GM19372 (cell line): ENCODE data around the gene CCDC71L.
"Not testable (repeated sequence)": the region's sequence is repeated elsewhere in the genome, so short reads cannot be mapped to it uniquely, and the experiment has no call there.

Experiments
- ATAC-seq: cut with Tn5 transposase; IDR thresholded peaks from one replicate; pipeline ENCODE4 v1.9.1; 2021; ENCODE audit warnings: mild to moderate bottlenecking, low read depth, moderate library complexity; ENCODE audit not compliant: unreplicated experiment

Gene CCDC71L

DNA sequence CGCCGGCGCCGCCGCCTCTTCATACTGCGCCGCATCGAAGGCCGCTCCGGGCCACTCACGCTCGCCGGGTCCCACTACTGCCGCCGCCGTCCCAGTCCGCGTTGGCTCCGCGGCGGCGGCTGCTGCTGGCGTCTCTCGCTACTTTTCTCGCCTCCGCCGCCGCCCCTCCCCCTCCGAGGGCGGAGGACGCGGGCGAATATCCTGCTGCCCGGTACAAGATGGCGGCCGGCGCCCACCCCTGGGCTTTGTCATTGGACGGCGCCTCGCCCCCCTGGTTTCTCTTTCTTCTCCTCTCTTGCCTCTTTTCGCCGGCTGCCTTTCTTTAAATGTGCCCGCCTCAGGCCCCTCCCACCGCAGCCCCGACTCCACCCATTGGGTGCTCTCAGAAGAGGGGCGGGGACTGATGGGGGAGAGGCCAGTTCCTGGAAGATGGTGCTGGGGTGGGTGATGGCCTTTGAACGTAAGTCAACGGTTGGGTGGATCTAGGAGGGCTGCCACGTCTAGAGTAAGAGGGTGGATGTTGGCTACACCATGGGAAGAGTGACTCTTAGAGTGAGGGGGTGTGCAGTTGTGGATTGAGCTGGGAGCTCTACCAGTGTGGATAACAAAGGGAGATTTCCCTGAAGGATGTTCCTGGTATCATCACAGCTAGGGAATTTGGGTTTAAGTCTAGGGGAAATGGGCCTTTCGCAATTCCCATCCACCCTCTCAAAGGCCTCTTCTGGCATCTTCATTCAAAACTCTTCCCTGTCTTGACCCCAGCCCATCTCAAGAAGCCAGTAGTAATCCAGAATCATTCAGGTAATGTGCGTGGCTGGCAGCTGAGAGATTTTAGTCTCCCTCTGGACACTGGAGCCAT, at the start of gene CCDC71L:
CCDC71L (minus strand) TSS at position 297 of the 859 bp plus-strand sequence; CDS start at position 35, 262 bp downstream.
- ATAC-seq, result peak; percentile 72

DNA sequence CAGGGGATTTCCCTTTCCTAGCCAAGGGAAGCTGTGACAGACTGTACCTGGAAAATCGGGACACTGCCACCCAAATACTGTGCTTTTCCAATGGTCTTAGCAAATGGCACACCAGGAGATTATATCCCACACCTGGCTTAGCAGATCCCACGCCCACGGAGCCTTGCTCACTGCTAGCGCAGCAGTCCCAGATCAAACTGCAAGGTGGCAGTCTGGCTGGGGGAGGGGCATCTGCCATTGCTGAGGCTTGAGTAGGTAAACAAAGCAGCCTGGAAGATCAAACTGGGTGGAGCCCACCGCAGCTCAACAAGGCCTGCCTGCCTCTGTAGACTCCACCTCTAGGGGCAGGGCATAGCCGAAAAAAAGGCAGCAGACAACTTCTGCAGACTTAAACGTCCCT, 48.6 kb upstream of the CCDC71L start:
- not testable (repeated sequence) for ATAC-seq

DNA sequence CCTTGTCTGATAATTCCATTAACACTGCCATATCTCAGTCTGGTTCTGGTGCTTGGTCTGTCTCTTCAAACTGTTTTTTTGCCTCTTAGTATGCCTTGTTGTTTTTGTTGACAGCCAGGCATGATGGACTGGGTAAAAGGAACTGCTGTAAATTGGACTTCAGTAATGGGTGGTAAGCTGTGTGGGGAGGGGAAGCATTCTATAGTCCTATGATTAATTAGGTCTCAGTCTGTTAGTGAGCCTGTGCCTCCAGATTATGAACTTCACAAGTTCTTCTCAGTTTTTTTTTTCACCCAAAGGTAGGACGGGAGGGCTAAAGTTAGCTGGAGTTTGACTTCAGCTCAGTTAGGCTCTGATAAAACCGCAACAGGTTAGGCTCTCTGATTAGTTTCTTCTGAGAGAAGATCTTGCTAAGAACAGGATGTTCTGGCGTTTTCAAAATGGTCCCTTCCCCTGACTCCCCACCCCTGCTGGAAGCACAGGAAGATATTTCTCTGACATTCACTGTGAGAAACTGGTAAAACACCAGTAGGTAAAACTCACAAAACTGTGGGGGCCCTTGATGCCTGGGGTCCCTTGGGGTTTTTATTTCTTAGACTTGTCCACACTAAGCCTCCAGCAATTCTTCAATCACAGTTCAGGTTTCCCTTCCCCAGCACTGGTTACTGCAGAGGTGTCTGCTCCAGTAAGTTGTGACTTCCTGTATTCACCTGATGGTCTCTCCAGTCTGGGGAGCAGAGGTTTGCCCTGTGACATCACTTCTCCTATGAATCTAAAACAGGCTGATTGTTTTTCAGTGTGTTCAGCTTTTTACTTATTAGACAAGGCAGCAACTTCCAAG, 43.3 kb upstream of the CCDC71L start:
- ATAC-seq, result no peak

DNA sequence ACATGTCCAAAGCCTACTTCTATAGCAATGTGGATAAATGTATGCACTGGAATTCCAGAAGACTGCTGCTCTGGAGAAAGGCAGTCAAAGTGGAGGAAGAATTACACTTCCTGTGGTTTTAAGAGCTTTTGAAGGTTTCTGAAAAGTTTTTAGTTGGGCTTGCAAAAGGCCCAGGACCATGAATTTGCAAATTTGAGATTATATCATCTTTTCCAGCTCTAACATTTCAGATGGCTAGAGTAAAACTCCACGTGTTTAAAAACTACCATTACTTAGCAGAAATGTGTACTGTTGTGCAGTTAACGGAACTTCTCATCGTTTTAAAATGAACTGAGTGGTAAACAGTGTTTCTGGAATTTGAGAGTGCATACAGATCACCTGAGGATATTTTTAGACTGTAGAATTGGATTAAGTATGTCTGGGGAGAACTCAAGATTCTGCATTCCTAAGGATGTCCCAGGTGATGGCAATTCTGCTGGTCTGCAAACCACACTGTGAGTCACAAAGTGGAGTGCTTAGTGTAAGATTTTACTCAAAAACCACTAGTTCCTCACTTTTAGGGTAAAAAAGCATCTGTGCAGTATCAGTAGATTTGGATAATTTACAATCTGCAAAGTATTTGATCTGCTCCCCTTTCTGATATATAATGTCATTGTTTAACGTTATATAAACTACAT, 32.9 kb upstream of the CCDC71L start:
- ATAC-seq, result no peak

DNA sequence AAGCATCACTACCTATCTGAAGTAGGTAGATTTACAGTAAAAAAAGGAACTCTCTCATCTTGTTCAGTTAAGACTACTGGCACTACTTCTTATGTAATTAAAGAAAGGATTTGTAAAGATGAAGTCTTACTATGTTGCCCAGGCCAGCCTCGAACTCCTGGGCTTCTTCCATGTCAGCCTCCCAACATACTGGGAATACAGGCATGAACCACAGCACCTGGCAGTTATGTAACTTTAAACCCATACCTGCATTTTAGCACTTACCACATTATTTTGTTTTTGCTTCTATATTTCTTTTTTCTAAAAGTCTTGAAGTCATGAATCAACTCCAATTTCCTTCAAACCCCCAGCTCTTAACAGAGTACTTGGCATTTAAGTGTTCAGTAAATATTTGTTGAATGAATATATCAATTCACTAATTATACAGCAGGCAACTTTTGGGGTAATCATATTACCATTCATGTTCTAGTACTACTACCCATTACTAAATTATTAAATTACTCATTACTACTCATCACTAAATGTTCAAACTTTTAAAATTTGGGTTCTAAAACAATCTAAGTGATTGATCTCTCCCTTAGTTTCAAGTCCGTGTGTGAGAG, 31.6 kb upstream of the CCDC71L start:
- ATAC-seq, result no peak

DNA sequence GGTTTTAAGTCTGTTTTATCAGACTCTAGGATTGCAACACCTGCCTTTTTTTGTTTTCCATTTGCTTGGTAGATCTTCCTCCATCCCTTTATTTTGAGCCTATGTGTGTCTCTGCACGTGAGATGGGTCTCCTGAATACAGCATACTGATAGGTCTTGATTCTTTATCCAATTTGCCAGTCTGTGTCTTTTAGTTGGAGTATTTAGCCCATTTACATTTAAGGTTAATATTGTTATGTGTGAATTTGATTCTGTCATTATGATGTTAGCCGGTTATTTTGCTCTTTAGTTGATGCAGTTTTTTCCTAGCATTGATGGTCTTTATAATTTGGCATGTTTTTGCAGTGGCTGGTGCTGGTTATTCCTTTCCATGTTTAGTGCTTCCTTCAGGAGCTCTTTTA, 27.2 kb upstream of the CCDC71L start:
- ATAC-seq, result not testable (repeated sequence)

DNA sequence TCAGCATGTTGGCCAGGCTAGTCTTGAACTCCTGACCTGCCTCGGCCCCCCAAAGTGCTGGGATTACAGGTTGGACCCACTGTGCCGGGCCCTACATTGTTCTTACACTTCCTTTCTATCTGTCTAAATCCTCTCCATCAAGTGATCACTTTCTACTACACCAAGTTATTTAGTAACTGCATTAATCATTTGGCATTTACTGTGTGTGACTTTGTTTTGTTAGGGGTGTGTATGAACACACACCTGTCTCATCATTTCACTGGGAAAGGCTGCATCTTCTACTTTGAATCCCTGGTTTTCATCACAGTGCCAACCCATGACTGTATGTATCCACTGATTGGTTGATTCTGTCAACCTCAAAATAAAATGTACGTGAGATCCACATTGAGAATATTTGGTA, 23.0 kb upstream of the CCDC71L start:
- ATAC-seq, result no peak

DNA sequence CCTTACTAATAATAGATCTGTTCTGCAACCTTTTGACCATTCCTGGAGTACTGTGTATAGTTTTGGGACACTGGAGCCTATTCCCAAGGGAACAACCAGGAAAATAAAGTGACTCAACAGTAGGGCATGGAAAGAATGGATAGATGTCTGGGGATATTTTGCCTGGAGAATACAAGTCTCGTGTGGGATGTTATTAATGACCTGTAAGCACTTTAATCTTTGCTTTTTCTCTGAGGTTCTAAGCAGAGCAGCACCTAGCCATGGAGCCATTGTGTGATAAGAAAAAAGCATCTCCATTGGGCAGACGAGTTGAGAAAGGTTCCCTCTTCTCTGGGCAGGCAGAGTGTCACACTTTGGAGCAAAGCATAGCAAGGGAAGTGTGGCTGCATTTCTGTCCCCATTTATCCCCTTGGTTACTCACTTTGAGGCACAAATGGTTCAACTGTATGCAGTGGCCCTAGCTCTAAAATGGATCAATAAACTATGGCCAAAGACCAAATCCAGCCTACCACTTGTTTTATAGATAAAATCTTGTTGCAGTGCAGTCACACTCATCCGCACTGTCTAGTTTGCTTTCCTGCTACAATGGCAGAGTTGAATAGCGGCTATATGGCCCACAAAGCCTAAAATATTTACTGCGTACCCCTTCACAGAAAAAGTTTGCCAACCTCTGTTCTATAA, 21.0 kb upstream of the CCDC71L start:
- ATAC-seq, result no peak

DNA sequence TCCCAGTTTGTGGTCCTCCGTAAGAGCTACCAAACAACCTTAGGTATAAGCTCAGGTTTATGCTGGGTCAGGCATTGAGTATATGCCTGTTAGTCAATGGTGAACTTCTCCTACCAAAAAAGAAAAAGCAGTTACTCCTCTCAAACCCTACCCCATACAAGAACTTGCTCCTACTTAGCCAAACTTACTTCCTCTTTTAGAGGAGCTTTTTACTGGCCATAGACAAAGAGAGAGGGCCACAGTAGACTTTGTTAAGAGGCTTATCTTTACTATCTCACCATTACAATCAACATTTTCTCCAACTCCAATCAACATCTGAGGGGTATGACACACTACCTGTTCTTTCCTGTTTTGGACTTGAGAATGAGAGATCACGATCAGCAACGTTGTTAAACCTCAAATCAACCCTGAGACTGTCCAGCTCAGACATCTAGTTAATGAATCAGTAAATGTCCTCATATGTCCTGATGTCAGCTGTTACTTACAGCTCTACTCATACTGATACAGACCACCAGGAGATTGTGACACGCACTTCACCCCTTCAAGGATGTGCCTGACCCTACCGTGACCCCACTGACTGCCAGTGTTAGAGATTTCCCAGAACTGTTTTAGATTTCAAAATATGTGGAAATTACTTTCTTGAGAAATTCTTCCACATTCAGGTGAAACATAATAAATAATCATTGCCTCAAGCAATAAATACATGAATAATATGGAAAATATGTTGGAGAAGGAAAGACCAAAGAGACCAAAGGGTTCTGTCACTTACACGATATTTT, 18.4 kb upstream of the CCDC71L start:
- no peak for ATAC-seq

DNA sequence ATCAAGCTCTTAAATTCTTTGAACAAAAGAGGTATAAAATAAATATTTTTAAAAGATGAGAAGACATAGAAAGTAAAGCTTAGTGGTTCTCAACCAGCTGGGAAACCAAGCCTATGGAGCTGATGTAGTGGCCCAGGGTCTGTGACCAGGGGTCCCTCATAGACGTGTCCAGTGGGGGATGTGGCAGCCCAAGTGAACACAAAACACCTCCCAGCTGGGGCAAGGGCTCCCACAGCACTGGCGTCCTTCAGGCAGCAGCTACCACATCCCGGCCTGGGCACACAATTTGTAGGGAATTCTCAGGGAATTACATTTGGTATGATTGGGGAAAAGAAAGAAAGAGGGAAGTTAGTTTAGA, 17.8 kb upstream of the CCDC71L start:
- ATAC-seq, result no peak

DNA sequence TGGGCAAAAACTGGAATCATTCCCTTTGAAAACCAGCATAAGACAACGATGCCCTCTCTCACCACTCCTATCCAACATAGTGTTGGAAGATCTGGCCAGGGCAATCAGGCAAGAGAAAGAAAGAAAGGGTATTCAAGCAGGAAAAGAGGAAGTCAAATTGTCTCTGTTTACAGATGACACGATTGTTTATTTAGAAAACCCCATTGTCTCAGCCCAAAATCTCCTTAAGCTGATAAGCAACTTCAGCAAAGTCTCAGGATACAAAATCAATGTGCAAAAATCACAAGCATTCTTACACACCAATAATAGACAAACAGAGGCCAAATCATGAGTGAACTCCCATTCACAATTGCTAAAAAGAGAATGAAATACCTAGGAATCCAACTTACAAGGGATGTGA, 15.5 kb upstream of the CCDC71L start:
- ATAC-seq, result not testable (repeated sequence)

DNA sequence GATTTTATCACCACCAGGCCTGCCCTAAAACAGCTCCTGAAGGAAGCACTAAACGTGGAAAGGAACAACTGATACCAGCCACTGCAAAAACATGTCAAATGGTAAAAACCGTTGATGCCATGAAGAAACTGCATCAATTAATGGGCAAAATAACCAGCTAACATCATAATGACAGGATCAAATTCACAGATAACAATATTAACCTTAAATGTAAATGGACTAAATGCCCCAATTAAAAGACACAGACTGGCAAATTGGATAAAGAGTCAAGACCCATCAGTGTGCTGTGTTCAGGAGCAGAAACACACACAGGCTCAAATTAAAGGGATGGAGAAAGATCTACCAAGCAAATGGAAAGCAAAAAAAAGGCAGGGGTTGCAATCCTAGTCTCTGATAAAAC, 12.7 kb upstream of the CCDC71L start:
- not testable (repeated sequence) for ATAC-seq

DNA sequence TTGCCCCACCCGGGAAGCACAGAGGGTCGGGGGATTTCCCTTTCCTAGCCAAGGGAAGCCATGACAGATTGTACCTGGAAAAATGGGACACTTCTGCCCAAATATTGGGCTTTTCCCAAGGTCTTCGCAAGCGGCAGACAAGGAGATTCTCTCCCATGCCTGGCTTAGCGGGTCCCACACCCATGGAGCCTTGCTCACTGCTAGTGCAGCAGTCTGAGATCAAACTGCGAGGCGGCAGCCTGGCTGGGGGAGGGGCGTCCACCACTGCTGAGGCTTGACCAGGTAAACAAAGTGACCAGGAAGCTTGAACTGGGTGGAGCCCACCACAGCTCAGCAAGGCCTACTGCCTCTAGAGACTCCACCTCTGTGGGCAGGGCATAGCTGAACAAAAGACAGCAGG, 11.0 kb upstream of the CCDC71L start:
- ATAC-seq, result not testable (repeated sequence)

DNA sequence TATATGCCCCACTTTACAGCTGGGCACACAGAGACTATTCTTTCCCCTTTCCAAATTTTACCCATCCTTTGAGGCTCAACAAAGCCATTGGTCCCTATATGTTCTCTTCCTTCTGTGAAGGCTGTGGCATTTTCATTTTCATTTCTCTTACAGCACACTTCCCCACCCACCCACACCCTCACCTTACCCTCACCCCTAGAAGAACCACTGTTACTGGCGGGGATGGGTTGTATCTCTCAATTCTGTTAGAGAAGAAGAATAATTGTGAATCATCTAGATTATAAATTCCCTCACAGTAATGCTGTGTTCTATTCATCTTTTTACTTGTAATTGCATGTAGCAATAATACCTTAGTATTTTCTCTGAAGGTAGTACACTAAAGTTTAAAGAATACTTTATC, 10.2 kb upstream of the CCDC71L start:
- ATAC-seq, result no peak

DNA sequence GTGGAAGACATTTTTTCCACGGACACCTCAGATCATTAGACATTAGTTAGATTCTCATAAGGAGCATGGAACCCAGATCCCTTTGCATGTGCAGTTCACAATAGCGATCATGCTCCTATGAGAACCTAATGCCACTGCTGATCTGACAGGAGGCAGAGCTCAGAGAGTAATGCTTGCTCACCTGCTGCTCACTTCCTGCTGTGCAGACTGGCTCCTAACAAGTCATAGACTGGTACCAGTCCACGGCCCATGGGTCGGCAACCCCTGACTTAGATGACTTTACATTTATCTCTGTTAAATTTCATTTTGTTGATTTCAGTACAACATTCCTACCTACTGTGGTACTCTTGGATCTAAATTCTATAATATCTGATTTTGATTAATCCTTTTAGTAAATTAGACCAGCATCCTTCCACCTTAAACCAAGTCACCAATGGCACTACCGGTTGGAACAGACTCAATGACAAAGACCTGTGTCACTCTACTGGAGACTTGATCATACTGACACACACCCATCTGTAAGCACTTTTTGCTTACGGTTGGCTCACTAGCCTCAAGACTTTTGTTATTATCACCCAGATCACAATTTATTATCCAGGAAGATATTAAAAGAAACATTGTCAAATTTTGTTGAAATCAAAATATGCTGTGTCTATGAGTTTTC, 8.0 kb upstream of the CCDC71L start:
- no peak for ATAC-seq

DNA sequence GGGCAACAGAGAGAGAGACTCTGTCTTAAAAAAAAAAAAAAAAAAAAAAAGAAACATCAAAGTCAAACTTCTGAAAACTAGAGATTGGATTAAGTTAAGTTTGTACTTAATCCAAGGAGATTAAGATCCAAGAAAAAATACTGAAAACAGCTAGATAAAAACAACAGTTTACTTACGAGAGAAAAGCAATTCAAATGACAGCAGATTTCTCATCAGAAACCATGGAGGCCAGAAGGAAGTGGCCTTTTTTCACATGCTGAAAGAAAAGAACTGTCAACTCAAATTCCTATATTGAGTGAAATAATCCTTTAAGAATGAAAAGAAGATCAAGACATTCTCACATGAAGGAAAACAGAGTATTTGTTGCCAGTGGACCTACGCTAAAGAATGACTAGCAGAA, 5.4 kb upstream of the CCDC71L start:
- ATAC-seq, result no peak

DNA sequence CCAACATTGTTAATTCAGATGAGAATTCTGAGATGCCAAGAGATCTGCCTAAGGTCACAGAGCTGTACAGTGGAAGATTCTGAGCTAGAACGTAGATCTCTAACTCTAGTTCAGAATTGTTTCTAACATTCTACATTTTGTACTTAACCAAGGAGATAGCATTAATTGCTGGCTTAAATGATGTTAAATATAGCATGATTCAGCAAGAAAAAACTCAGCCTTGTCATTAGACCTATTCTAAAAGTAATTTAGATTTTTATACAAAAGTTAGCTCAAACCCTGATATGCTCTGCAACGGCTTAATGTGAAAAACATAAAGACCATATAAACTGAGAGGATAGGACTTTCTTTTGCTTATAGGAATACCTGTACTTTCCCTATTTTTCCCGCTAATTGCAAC, 3.4 kb upstream of the CCDC71L start:
- ATAC-seq, result no peak

DNA sequence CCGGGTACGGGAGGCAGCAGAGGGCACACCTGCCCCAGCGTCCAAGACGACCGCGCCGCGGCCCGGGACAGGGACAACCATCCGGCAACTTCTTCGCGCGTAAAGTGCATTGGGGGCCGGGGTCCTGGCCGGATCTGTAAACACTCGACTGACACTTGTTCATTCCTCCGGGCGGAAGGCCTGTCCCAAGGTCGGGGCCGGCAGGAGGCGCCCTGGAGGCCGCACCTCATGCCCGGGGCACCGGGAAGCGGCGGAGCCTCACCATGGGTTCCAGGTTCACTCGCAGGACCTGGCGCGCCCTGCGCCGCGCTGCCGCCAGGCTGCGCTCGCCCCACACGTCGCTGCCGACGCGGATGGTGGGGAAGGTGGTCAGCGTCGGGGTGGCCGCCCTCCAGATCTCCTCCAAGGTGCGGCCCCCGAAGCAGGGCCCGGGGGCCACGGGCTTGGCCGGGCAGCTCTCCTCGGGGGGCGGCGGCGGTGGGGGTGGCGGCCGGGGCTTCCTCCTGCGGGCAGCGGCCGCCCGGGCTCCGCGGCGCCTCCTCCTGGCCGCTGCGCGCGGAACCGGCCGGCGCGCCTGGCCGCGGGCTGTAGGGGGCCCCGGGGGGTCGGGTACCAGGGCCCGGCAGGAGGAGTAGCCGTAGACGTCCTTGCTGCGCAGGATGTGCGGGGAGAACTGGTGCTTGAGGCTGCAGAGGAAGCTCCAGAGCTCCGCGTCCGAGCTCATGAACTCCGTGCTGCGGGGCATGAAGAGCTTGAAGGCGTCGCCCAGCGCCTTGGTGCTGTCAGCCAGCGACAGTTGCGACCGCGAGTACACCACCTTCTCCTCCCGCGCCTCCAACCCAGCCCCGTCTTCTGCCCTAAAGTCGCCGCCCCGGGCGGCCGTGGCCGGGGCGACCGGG, 746 bp downstream of the CCDC71L start:
- ATAC-seq, result peak; percentile 48
